ENCODE data around the gene ZNF117.

DNA sequence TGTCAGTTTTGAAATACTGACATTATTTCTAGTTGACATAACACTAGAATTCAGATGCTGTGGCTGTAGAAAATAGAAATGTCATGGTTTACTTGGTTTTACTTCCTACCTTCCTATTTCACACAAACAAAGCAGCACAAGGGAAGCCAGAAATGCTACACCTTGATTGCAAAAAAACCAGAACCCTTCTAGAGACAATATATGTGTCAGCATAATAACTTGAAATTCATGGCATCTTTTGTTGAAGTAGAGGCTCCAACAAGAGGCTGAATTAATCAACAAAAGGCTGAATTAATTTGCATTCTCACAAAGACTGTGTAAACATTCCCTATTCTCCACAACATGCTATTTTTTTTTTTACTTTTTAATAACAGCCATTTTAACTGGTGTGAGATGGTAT lies 25.2 kb downstream of the ZNF117 start:
- TF ChIP-seq, protein P1, sequence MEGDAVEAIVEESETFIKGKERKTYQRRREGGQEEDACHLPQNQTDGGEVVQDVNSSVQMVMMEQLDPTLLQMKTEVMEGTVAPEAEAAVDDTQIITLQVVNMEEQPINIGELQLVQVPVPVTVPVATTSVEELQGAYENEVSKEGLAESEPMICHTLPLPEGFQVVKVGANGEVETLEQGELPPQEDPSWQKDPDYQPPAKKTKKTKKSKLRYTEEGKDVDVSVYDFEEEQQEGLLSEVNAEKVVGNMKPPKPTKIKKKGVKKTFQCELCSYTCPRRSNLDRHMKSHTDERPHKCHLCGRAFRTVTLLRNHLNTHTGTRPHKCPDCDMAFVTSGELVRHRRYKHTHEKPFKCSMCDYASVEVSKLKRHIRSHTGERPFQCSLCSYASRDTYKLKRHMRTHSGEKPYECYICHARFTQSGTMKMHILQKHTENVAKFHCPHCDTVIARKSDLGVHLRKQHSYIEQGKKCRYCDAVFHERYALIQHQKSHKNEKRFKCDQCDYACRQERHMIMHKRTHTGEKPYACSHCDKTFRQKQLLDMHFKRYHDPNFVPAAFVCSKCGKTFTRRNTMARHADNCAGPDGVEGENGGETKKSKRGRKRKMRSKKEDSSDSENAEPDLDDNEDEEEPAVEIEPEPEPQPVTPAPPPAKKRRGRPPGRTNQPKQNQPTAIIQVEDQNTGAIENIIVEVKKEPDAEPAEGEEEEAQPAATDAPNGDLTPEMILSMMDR (IDR thresholded peaks at IDR 0.05), result no peak
- TF ChIP-seq POLR2A (IDR thresholded peaks at IDR 0.05) (no peak), EP300 (IDR thresholded peaks at IDR 0.05) (no peak), POLR2AphosphoS5 (IDR thresholded peaks at IDR 0.05) (no peak)
